ENCODE results near the gene TGFBR3.
"Not testable (repeated sequence)": the region's sequence is repeated elsewhere in the genome, so short reads cannot be mapped to it uniquely, and the experiment has no call there.

The TGFBR3 gene

DNA sequence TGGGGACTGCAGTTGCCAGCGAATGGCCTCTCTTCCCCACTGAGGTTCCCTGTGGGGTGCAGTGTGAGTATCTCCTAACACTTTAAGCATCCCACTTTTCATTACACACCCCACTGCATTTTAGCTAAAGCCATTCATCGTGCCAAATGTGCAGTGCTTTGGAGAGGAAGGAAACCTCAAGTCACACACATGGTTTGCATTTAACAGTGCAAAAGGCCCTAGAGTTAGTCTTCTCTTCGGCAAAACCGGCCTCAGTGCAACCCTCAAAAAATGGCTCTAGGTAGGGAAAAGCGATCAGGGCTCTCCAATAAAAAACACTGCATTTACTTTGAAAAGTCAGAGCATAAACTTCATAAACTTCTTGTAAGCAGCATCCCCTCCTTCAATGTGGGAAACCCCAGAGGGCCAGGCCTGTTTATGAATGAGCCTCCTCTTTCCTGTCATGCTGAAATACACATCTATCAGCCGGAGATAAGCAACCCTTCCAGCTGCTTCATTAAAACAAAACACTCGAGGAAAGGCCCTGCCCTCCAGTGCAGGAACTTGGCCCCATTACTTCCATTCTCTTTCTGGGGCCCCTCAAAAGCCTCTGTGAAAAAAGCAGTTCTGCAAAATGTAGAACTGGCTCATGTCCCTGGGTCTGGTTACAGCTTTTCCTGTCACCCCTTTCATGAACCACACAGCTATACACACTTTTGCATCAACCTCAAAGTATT, 201.3 kb downstream of the TGFBR3 start:
- no peak for DNase-seq (ENCODE audit: low read depth in 2 of 2)

DNA sequence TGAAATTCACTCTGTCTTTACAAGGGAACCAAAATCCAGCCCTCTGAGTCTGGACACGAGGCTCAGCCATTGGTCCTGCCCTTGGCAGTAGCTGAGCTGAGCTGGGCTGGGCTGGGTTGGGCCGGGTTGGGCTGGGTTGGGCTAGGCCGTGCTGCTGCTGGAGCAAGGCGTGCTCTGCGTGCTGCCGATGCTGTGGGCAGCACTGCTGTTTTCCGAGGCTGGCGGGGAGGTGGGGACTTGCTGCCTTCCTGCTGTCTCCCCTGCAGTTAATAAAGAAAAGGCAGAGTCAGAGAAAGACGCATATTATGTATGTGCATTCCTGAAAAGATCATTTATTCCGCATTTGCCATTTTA, 202.4 kb downstream of the TGFBR3 start:
- no peak for DNase-seq (ENCODE audit: low read depth in 2 of 2)

DNA sequence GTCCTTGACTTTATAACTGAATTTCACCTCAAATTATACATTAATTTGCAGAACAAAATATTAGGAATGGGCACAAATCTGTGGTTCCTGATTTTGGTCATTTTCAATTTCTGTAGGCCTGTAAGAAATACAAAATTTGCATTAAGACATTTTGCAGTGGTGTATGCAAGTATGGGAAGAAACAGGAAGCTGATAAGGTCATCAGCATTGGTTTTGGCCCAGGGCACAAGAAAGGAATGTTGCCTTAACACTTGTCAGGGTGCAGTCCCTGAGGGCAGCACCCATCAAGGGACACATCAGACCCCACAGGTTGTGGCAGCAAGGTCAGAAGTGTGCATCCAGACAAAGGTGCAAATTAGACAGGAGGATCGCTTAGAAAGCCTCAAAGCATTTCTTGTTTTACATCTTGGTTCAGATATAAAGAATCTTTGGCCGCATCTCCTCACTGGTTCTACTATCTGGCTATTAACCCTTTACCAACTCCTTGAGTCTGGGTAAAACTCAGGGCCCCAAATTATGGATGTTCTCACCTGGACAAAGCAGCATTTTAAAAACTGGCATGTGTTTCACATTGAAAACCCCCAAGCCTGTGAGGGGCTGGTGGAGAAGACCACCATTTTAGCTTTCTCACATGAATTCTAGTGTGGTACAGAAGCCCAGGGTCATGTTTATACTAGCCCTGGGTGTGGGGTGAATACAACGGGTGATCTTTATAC, 202.9 kb downstream of the TGFBR3 start:
- no peak for DNase-seq (ENCODE audit: low read depth in 2 of 2)

DNA sequence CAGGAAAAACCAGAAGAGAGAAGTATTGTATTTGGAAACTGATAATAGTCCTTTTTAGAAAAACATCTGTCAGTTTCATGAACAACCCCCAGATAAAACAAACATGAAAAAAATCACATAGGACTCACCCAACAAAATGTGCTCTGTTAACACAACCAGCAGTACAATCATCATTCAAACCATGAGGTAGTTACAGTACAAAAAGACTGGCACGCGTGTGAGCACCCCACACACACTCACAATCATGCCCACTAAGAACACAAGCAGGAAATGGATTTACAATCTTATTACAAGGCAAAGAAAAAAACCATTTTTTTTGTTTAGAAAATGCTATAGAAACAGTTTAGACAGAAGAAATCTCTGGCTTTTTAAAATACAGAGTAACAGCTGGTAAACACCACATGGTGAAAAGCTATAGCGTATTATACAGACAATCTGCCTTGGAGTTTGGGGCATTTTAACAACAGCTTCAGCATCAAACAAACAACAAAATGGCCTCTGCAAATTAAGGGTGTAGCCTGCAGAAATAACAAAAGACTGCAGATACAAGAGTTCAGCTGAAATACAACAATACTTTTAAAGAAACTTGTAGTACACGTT, 205.3 kb downstream of the TGFBR3 start:
- DNase-seq (ENCODE audit: low read depth in 2 of 2), result no peak

DNA sequence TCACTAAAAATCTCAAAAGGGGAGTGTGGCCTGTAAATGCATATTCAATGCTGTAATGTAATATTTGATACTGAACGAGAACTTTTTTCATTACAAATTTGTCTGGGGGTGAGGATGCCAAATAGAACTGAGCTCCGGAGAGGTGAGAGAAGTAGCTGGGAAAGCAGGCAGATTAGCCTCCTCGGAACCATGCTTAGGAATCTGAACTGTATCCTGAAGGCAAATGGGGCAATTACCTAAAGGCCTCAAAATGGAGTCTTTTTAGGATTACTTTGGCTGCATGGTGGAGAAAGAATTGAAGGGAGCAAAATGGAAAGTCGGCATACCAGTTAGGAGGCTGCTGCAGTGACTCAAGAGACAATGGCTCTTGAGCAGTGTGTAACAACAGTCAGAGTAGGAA, 206.5 kb downstream of the TGFBR3 start:
- DNase-seq (ENCODE audit: low read depth in 2 of 2), result no peak

DNA sequence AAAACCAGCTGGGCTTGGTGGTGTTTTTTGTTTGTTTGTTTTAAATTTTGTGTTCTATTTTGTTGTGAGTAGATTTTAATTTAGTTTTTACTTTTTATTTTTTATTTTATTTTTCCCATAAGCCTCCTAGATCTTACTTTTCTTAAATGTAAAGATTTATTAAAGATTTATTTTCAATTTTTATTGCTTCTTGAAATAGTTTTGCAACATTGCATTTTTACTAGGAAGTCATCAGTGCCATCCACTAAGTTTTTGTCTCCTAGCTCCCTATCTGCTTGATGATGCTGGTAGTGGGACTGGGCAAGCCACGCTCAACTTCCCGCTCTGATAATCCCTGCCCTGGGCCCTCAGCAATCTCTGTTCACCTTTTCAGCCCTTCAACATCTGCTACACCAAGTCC, 209.9 kb downstream of the TGFBR3 start:
- DNase-seq (ENCODE audit: low read depth in 2 of 2), result no peak

DNA sequence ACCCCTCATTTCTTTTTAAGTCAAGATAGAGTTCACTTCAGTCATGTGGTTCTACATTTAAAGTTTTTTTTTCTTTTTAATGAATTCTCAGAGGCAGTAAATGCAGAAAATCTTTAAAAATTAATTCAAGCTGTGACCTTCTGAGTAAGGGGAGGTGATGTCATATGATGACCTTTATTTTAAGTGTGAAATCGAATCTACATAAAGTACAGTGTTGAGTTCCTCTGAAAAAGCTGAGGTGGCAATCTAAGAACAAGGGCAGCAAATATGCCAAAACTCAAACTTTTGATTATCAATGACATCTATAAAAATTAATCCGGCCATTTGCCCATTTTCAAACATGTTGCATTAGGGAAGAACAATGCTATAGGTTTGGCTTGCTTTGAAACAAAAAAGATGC, 211.8 kb downstream of the TGFBR3 start:
- no peak for DNase-seq (ENCODE audit: low read depth in 2 of 2)

DNA sequence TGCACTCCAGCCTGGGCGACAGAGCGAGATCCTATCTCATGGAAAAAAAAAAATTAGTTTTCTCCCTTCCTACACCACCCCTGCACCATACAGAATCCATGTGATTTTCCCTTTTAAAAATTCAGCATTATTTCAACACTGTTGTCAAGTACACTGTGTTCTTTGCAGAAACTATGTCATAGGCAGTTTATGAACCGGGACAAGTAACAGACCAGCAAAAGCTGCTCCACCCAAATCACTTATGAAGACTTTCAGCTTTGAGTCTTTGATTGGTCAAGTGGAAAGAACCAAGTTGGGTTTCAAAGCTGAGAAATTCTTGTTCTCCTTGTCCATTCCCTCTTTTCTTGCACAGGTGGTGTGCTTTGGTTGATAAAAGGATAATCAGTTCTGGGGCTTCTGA, 212.3 kb downstream of the TGFBR3 start:
- DNase-seq (ENCODE audit: low read depth in 2 of 2), result no peak

DNA sequence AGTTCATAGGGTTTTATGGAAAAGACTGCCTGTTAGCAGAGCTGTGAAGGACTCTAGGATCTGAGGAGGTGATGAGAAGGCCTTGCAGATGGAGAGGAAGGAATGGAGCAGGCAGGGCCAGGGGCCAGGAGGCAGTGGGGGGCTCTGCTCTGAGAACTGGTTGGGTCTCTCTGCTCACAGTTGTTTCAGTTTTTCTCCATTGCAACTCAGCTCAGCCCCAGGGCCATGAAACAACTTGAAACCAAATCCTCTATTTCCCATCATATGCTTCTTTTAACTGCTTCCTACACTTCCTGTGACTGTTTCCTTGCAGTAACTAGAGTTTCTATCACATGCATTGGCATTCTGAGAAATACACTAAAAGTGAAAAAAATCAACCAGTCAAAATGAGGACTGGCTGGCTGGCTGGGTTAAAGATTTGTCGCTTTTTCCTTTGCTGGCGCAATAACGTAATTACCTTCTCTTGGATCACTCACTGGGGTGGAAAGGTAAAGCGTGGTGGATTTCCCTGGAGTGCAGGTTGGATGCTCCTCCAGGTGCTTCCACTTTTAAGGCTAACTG, 213.3 kb downstream of the TGFBR3 start:
- DNase-seq (ENCODE audit: low read depth in 2 of 2), result peak; percentile 5 to 7

DNA sequence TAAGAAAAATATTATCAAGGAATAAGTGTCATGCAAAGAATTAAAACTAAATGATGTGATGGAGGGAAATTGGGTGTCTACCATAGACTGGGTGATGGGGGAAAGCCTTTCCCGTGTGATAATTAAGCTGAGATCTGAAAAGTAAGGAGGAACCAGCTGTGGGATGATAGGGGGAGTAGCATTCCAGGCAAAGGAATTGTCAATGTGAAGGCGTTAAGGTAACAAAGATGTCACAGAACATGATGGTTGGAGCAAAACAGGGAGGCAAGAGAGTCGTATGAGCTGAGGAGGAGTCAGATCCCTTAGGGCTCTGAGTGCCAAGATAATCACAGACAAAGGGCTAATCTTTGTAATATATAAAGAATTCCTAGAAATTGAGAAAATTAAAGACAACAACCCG, 215.2 kb downstream of the TGFBR3 start:
- DNase-seq (ENCODE audit: low read depth in 2 of 2), result no peak

DNA sequence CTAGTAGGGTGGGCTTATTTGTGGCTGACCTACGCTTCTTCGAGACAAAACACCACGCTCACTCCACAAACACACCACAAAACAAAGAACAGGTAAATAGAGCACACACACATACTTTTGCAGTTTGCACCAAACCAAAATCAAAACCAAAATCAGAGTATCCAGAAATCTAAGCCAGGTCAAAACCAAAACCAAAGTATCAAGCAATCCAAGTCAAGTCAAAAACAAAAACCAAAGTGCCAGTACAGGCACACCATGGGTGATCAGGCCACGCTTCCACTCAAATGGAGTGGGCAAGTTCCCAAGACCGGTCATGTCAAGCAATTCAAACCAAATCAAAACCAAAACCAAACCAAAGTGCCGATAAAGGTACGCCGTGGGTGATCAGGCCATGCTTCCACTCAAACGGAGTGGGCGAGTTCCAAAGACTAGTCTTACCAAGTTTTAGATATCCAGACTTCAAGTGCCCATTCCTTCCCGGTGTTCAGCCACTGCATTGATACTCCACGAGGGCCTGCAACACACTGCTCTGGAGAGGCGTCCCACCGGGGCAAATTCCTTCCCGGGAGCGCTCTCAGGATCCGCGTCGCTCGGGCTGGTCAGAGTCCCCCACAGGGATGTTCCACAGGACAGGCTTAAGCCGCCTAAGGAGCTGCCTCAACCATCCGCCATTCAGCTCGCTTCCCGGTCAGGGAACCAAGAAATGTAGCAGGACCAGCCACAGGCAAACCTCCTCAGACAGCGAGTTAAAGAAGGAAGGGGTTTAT, 216.2 kb downstream of the TGFBR3 start:
- DNase-seq (ENCODE audit: low read depth in 2 of 2), result no peak

DNA sequence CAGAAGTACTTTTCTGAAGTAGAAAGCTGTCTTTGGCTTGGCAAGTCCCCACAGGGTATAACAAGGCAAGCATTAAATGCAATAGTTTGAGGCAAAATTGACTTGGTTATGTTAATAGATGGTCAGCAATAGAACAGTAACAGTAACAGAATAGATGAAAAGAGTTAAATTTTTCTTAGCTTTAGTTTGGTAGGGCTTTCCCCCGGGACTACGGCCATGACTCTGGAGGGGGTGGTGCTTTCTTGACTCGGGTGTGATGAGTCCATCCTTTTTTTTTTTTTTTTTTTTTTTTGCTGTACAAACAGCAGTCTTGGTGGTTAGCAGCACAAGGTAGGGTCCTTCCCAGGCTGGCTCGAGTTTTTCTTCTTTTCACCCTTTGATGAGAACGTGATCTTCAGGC, 219.3 kb downstream of the TGFBR3 start:
- DNase-seq (ENCODE audit: low read depth in 2 of 2), result not testable (repeated sequence)

DNA sequence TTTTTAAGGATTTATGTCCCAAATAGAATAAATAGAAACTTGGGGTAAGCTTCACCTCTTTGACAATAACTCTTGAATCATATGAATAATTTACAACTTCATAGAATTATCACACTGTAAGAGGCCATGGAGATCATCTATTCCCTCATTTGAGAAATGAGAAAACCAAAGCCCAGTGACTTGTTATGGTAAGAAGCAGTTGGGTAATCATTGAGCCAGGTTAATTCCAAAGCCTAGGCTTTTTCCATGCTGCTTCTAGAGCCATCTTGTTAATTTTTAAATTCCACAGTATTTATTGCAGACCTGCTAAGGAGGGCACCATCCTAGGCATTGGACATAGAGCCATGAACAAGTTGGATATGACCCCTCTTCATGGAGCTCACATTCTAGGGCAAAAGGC, 224.8 kb downstream of the TGFBR3 start:
- DNase-seq (ENCODE audit: low read depth in 2 of 2), result no peak

DNA sequence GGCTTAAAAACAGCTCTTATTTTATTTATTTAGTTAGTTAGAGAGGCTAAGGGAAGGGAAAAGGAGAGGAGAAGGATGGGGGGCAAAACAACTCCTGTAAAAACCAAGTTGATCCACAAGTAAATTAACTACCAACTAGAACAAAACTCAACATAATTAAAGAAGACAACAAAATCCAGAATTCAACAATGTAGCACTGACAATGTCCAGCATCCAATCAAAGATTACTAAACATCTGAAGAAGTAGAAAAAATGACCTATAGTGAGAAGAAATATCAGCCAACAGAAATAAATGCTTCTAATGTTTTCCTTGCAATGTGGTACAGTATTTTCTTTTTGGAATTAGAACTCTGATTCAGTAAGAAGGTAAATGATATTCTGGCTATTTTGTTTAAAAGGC, 225.2 kb downstream of the TGFBR3 start:
- DNase-seq (ENCODE audit: low read depth in 2 of 2), result no peak

DNA sequence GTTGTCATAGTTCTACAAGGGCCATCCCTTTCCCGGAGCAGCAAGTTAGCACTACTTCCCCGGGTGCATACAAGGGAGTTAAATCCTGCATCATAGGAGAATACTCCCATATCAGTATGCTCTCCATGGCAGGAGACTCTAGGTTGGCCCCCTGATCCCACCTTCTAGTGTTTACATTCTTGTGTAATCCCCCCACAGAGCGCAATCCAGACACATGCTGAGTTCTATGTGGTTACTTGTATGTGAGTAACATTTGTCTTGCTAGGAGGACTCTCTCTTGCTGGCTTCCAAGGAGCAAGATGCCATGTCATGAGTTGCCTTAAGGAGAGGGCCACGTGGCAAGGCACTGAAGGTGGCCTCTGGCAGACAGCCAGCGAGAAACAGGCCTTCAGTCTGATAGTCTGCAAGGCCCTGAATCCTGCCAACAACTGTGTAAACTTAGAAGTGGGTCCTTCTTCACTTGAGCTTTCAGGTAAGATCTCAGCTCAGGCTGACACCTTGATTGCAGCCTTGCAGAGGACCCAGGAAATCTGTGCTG, 230.0 kb downstream of the TGFBR3 start:
- DNase-seq (ENCODE audit: low read depth in 2 of 2), result no peak

DNA sequence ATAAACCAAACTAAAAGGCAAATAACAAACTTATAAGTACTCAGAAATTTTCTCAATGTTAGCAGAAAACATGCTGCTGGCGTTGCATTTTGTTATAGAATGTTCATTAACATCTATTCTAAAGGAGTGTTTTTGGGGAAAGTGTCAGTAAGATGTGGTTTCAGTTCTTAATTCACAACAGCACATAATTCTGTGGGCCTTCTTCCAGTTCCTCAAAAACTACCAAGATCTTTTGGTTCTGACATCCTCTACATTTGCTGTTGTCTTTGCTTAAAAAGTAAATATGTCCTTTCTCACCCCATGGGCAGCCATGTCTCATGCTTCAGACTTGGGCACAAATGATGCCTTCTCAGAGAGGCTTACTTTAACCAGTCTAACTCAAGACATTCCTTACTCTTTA, 232.8 kb downstream of the TGFBR3 start:
- DNase-seq (ENCODE audit: low read depth in 2 of 2), result no peak

DNA sequence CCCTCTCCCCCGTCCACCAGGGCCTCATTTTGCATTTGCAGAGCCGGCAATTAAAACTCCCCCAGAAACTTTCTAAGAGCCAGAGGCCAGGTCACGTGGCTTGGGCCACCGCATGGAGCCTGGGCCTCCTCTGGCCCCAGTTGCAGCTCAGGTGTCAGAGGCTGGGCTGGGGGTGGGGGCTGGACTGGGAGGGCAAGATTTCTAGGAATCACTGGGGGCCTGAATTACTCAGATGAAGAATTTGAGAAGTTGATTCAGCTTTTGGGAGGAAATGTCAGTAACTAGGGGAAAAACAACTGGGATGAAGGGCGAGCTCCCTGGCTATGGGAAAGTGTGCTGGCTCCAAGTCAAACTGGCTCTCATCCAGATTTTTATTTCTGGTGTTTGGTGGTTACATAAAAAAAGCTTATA, 234.3 kb downstream of the TGFBR3 start:
- no peak for DNase-seq (ENCODE audit: low read depth in 2 of 2)

DNA sequence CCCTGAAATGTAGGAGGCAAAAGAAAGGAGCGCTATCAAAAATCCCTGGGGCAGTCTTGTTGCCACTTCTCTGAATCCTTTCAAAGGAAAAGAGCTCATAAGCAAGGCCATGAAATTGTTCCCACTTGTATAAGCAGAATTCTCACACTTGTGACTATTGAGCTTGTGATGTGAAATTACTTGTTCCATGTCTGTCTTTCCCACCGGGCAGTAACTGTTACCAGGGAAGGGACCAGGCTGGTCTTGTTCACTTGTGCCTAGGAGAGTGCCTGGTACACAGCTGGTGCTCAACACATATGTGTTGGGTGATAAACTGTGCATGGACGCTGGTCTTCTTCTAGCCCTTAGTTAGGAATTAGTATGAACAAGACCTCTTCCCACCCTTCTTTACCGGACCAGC, 234.7 kb downstream of the TGFBR3 start:
- no peak for DNase-seq (ENCODE audit: low read depth in 2 of 2)

DNA sequence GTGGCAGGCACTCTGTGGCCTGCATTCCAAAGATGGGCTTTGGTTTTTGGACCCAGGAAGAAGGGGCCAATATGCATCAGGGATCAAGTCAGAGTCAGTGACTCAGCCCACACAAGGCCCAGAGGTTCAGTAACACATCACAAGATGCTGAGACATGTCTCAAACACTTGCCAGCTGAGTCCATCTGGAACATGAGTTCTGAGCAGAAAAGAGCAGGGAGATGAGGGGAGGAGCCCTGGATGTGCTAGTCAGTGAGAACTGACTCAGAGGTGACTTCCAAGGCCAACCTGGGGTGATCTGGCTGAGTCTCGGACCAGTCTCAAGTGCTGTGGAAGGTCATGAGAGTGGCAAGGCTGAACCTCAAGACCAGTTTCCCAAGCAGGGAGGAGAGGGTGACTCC, 235.2 kb downstream of the TGFBR3 start:
- DNase-seq (ENCODE audit: low read depth in 2 of 2), result no peak

DNA sequence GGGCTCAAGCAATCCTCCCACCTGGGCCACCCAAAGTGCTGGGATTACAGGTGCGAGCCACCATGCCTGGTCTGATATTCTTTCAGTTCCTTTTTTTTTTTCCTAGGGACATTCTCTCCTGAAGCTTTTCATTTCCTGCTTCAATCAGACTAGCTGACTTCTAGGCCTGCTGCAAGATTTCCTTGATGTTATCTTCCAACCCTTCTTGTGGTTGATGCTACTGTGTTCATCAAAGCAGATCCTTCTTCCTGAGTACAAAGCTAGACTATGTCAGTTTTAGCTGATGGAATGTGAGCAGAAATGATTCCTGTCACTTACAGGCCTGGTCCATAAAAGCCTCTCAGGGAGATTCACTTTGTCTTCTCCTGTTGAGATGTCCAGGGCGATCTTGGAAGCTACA, 238.9 kb downstream of the TGFBR3 start:
- no peak for DNase-seq (ENCODE audit: low read depth in 2 of 2)

DNA sequence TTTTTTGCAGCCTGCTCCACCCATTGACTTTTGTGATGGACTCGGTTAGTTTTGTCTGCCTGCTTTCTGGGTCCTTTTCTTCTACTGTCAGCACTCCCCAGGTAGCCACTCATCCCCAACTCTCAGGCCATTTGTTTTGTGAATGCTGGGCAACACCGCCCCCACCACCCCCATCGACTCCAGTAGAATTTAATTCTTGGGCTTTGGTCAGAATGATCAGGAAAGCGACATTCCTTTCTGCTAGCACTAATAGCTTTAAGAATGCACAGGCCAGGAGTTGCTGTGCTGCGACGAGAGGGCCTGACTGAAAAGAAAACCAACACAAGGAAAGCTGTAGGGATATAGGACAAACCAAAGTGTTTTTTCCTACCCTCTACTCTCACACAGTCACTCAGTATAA, 240.9 kb downstream of the TGFBR3 start:
- no peak for DNase-seq (ENCODE audit: low read depth in 2 of 2)

DNA sequence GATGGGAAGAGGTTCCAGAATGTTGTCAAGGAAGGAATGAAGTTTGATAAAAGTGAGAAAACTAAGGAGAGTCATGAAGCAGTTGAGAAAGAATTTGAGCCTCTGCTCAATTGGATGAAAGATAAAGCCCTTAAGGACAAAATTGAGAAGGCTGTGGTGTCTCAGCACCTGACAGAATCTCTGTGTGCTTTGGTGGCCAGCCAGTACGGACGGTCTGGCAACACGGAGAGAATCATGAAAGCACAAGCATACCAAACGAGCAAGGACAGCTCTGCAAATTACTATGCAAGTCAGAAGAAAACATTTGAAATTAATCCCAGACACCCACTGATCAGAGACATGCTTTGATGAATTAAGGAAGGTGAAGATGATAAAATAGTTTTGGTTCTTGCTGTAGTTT, 242.5 kb downstream of the TGFBR3 start:
- no peak for DNase-seq (ENCODE audit: low read depth in 2 of 2)

Data from activated CD4-positive, alpha-beta T cell treated with anti-CD3 and anti-CD28 coated beads for 24 hours (primary cell).